HUDEP-2 (cell line): ENCODE results near the gene CTNS.
"Not testable (repeated sequence)": the region's sequence is repeated elsewhere in the genome, so short reads cannot be mapped to it uniquely, and the experiment has no call there.

Source experiments
- DNase-seq, 76 experiments: peaks; one replicate each; lab custom pipeline; 2025; ENCODE audit not compliant: unreplicated experiment in 76 of 76; lab: John Stamatoyannopoulos, UW

The CTNS gene

GRCh38 chr17:3681565-3681964 is 45.0 kb downstream of the CTNS start:
- no peak for DNase-seq

DNA sequence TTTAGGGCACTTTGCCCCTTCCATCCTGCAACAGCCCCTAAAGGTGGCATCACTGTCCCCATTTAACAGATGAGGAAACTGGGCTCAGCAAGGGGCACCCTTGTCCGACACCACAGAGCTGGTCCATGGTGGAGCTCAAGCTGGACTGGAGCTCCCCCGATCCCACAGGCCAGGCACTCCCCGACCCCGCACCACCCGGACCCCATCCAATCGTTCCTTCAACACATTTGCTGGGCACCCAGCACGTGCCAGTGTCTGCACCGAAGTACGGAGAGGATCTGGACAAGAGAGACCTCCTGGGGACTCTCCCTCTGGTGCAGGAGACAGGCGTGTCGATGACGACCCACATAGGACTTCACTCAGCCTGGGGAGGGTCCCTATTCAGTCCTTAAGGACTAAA is 45.5 kb downstream of the CTNS start:
- DNase-seq = no peak

DNA sequence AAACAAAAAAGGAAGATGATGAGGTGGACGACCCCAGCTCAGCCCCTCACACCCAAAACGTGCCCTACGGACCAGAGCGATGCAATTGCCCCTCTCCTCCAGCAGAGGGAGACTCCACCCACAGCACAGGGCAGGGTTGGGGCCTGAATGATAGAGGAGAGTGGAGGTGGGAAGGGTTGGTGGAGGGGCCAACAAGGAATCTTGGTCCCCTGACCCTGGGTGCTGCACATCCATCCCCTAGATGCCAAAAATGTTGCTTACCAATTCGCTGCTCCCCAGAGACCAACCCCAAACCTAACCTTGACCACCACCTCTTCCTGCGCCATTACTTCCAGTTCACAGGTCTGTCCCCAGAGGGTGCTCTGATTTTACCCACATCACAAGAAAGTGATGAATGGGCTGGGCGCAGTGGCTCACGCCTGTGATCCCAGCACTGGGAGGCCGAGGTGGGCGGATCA is 46.5 kb downstream of the CTNS start:
- peak in 29 of 76 experiments; percentile 2 to 57 (median 28) for DNase-seq

DNA sequence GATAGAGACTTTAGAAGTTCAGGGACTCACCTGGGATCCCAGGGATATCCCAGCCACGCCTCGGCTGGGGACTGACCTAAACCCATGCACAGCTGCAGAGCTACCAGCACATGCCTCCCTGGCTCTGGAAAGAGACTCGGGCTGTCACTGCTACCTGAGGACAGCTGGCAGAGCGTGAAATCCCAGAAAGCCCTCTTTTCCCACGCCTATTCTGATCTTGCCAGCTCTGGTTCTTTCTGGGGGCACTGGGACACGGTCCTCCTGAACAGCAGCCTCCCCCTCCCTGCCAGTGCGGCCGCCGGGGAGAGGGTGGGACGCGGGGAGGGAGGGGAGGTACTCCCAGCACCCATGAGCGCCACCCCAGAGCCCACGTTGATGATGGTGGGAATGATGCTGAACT is 48.6 kb downstream of the CTNS start:
- no peak for DNase-seq

DNA sequence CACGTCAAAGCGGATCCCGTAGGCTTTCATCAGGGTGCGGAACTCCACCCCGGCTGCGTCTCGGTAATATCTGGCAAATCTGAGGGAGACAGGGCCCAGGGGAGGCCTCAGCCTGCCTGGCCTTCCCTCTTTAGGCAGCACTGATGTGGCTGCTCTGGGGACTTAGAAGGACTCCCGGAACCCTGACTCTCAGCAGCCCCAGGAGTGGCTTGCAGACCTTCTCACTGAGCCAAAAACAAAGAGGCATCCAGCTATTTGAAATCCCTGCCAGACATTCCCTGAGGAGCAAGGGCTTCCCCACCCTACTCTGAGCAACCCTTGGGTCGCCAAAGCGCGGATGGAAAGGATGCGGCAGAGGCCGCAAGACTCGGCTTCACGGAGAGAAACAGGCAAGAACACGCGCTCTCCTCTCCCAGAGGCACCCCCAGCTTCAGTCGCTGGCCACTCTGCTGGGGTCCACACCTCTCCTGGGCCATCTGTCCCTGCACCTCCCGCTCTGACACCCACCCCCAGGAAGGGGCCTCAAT is 51.5 kb downstream of the CTNS start:
- DNase-seq = no peak

DNA sequence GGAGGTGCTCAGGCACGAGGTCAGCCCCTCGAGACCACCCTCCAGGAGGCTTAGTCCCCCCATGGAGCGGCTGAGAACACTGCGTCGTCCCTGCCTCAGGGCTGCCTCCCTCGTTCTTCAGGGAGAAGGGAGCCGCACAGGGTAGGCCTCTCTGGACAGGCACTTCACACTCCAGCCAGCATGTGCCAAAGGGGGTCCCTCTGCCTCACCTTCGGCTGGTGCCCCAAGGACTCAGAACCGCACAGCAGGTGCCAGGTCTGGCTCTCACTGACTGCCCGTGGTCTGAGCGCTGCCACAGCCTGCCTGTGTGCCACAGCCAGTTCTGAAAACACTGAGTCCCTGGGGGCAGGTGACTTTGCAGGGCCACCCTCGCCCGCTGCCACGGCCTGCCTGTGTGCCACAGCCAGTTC is 52.3 kb downstream of the CTNS start:
- DNase-seq = no peak

- DNase-seq = no peak
These were observed 52.9 kb downstream of the CTNS start for GRCh38 chr17:3689262-3690093.

DNA sequence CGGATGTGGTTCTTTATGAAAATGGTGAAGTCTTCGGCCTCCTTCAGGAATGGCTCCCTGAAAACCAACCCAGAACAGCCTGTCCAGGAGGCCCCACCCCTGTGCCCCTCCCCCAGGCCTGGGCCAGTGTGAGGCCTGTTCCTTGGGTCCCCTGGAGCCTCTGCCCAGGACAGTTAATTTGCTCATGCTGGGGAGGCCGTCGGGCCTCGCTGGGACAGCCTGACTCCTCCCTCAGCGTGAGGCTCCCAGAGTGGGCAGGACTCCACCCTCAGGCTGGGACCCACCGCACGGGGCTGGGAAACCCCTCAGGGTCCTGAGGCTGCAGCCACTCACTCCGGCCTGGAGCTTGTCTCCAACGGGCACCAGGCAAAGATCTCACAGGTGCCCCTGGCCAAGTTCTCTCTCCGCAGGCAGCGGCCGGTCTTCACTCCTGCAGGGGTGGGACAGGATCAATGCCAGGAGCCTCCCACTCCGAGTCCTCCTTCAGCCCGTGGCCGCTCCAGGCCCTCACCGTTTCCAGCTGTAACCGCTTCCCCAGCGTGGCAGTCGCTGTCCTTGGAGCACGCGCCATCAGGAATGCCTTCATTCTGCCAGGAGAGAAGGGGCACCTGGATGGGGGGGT is 53.6 kb downstream of the CTNS start:
- no peak for DNase-seq

- DNase-seq = peak in 5 of 76 experiments; percentile 8 to 33 (median 12)
These were observed 55.1 kb downstream of the CTNS start for GRCh38 chr17:3691617-3692067.

- DNase-seq = no peak
These were observed 55.8 kb downstream of the CTNS start for GRCh38 chr17:3692346-3692745.

GRCh38 chr17:3693141-3693540 is 56.6 kb downstream of the CTNS start:
- no peak for DNase-seq

- peak in 9 of 76 experiments; percentile 6 to 27 (median 14) for DNase-seq
These were observed 57.3 kb downstream of the CTNS start for GRCh38 chr17:3693829-3694231.

DNA sequence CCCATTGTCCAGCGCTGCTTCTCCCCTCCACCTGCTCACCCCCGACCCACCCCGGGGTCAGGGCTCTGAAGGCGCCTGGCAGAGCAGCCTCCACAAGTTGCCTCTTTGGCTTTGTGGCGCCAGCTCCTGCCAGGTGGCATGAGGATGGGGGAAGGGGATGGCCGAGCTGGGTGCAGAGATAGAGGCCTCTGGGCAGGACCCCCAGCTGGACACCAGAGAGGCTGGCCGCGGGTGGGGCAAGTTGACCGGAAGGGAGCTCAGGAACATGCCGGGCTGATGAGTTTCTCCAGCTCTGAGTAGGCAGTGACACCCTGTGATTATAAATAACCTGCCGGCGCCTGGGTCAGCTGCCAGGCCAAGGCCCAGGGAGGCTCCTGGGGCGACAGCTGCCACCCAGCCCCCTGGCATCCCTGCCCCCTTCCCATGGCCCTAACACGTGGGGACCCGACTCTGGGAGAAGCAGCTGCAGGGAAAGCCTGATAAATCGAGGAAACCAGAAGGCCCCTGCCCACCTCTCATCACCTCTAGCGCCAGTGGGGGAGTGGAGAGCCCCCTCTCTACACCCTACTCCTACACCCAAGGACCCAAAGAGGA is 58.7 kb downstream of the CTNS start:
- DNase-seq = no peak

DNA sequence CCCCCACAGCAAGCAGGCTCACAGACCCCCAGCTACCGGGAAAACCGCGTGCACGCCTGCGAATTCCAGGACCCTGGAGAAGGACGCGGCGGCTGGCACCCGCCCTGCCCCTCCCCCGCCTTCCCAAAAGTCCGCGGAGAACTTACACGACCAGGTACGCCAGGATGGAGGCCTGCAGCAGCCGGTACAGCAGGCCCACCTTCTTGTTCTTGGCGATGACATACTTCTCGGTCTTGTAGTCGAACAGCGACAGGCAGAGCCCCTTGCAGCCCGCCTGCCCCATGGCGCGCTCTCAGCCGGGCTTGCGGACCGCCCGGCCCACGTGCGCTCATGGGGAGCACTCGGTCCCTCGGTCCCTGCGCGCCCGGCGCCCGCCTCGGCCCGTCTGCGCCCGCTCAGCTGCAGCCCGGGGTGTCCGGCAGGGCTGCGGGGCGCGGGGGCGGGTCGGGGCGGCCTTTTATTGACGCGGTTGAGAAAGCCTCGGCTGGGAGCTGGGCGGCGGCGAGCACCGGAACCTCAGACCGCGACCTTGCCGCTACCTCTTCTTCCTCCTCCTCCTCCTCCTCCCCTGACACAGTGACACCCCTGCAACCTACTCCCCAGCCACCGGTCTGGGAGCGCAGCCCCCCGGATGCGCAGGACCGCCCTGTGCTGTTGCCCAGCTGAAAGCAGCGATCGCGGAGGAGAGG is 59.3 kb downstream of the CTNS start, which contains the start of gene P2RX5:
P2RX5 (minus strand) TSS at position 433 of the 689 bp plus-strand sequence; CDS start at position 283, 150 bp downstream.
- peak in 17 of 76 experiments; percentile 7 to 41 (median 26) for DNase-seq

DNA sequence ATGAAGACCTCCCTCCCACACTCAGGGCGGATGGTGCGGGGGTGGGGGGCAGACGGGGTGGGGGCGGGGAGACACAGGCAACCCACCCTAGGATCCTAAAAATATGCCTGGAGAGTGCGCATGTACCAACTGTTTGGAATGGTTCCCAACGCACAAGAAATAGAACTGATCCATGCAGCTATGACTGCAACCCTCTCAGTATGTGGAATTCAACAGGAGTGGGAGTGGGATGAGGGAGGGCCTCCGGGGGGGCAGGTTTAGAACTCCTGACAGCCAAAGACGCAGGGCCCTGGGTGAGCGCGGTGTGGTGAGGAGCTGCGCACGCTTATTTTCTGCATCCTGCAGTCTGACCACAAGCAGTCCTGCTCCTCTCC is 60.5 kb downstream of the CTNS start:
- DNase-seq = no peak

DNA sequence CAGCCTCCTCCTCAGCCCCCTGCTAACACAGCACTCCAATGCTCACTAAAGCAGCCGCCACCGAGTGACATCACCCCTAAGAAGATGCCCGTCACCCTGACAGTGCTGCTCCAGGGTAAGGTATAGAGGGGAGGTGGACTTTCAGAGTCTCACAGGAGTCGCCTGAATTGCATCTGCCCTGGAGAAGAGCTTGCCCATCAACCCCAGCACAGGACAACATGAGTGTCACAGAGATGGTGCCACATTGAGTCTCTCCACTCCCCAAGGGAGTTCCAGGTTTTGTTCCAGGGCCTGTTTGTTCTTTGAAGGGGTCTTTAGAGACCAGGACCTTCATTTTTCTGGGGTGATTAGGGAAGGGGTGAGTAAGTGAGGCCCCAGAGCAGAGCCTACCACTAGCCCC is 61.6 kb downstream of the CTNS start:
- DNase-seq = no peak

DNA sequence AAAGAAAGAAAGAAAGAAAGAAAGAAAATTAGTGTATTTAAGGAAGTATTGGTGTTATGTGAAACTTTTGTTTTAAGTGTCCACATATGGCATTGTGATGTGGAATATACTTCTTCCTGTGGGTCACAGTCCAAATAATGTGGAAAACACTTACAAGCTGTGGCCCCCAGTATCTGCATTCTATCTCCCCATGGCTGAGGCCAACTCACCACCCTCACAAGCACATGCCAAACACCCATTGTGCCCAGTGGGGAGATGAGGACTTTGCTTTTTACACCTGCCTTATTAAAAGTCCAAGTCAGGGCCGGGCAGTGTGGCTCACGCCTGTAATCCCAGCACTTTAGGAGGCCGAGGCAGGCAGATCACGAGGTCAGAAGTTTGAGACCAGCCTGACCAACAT is 63.4 kb downstream of the CTNS start:
- DNase-seq = no peak

GRCh38 chr17:3702041-3702539 is 65.5 kb downstream of the CTNS start:
- not testable (repeated sequence) for DNase-seq

DNA sequence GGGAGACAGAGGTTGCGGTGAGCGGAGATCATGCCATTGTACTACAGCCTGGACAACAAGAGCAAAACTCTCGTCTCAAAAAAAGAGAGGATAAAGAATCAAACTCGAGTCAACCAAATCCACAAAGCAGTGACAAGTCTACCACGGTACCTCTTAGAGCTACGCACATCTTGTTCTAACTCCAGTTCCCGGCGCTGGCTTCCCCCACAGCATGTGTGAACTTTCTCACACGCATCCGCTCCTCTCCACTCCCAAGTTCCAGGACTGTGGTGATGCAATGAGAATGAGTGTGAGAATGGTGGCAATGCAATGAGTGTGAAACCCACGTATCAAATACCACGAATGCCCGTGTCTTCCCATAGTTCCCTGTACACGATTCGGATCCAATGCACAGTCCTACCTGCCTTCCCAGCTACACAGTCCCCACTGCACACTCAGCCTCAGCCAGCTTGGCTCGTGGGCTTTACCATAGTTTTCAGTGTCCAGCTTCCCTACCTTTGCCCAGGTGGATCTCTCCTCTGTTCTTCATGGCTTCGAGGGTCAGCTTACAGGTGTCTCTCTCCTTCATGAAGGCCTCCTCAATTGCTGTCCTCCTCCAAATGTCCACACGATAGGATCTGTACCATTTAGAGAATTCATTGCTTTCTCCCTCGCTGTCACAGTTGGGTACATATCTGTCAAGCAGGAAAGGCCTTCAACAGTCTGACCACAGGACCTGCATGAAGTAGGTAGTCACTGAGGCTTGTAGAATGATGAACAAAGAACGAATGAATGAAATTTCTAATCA is 68.6 kb downstream of the CTNS start:
- no peak for DNase-seq

GRCh38 chr17:3705718-3705984 is 69.1 kb downstream of the CTNS start:
- not testable (repeated sequence) for DNase-seq
